ENCODE measurements around the gene NTRK2. TPM values are rescaled to one million over a fixed set of nuclear protein-coding genes. Genes with fewer than 3 reads are reported as not detected.

NTRK2 gene
- total RNA-seq, 4 donors from 2014 or later: 2.6 to 8.5 (median 6.0) TPM

- no peaks in the 10 kb centered on the region for H3K4me1 ChIP-seq
- WGBS, 2 donors (ENCODE audit: low coverage in 1 of 2): 80 to 83% methylated on average over 1 of the region's 1 CpG
- H3K9me3 ChIP-seq: no peaks in the 10 kb centered on the region
- no peaks in the 10 kb centered on the region for H3K36me3 ChIP-seq
- TF ChIP-seq POLR2AphosphoS5 (IDR thresholded peaks at IDR 0.05): no peak
- TF ChIP-seq, protein P1, sequence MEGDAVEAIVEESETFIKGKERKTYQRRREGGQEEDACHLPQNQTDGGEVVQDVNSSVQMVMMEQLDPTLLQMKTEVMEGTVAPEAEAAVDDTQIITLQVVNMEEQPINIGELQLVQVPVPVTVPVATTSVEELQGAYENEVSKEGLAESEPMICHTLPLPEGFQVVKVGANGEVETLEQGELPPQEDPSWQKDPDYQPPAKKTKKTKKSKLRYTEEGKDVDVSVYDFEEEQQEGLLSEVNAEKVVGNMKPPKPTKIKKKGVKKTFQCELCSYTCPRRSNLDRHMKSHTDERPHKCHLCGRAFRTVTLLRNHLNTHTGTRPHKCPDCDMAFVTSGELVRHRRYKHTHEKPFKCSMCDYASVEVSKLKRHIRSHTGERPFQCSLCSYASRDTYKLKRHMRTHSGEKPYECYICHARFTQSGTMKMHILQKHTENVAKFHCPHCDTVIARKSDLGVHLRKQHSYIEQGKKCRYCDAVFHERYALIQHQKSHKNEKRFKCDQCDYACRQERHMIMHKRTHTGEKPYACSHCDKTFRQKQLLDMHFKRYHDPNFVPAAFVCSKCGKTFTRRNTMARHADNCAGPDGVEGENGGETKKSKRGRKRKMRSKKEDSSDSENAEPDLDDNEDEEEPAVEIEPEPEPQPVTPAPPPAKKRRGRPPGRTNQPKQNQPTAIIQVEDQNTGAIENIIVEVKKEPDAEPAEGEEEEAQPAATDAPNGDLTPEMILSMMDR (IDR thresholded peaks at IDR 0.05): no peak
- no peak for TF ChIP-seq EP300 (IDR thresholded peaks at IDR 0.05)
- no peak for TF ChIP-seq POLR2A (IDR thresholded peaks at IDR 0.05)
- ATAC-seq: no peak
- peaks cover 3% of the 10 kb centered on the region for H3K27me3 ChIP-seq
- H3K4me3 ChIP-seq: no peak overlapping the region
- H3K27ac ChIP-seq: no peak overlapping the region
Measured at GRCh38 chr9:85009251-85009650, 339.7 kb downstream of the NTRK2 start.

- Histone ChIP-seq H3K27me3 (peaks cover 7% of the 10 kb centered on the region), H3K4me1 (no peaks in the 10 kb centered on the region), H3K4me3 (no peak overlapping the region), H3K9me3 (no peaks in the 10 kb centered on the region), H3K36me3 (no peaks in the 10 kb centered on the region), H3K27ac (no peak overlapping the region)
- ATAC-seq: no peak
- TF ChIP-seq, protein P1 (IDR thresholded peaks at IDR 0.05): no peak
- no peak for TF ChIP-seq EP300 (IDR thresholded peaks at IDR 0.05)
- no peak for TF ChIP-seq POLR2AphosphoS5 (IDR thresholded peaks at IDR 0.05)
- no peak for TF ChIP-seq POLR2A (IDR thresholded peaks at IDR 0.05)
- 80% methylated on average over 1 of the region's 1 CpG; no CpG with 5 or more reads in 1 of the 2 donors for WGBS, 2 donors (ENCODE audit: low coverage in 1 of 2)
Measured at GRCh38 chr9:85013703-85014102, 344.2 kb downstream of the NTRK2 start.

- no peaks in the 10 kb centered on the region for H3K4me1 ChIP-seq
- H3K9me3 ChIP-seq: no peaks in the 10 kb centered on the region
- H3K27me3 ChIP-seq: peaks cover 7% of the 10 kb centered on the region
- no peaks in the 10 kb centered on the region for H3K36me3 ChIP-seq
- no peak for ATAC-seq
- H3K27ac ChIP-seq: no peak overlapping the region
- 75 to 87% methylated on average over 7 of the region's 7 CpGs for WGBS, 2 donors (ENCODE audit: low coverage in 1 of 2)
- no peak overlapping the region for H3K4me3 ChIP-seq
- TF ChIP-seq EP300 (IDR thresholded peaks at IDR 0.05) (no peak), POLR2A (IDR thresholded peaks at IDR 0.05) (no peak), POLR2AphosphoS5 (IDR thresholded peaks at IDR 0.05) (no peak)
- TF ChIP-seq, protein P1 (IDR thresholded peaks at IDR 0.05): no peak
Measured at GRCh38 chr9:85014292-85014691, 344.8 kb downstream of the NTRK2 start.

DNA sequence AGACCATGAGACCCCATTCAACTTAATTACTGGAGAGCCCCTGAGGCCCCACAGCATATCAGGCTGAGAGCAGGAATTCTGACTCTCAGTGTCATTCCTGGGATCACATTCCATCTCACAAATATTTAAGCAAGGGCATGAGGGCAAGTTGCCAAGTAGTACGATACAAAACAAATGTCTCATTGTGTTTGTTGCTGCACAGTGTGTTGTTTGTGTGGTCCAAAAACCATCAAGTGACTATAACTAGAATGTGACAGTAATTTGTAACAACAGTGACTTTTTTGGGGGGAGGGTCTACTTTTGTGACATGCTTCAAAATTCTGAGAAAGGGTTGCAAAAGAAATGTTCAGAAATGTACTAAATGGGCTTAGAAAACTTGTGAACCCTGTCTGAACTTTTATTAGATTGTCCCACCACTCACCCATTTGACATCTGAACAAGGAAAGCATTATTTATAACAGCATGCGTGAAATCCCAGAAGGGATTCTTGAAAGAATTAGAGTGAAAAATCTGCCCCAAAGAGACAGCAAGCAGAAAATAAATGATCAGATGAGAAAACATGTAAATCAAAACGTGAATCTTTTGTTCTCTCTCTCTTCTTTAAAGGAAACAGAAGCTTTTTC is 347.0 kb downstream of the NTRK2 start:
- no peak for TF ChIP-seq POLR2A (IDR thresholded peaks at IDR 0.05)
- TF ChIP-seq POLR2AphosphoS5 (IDR thresholded peaks at IDR 0.05): no peak
- 22 to 34% methylated on average over 3 of the region's 3 CpGs for WGBS, 2 donors (ENCODE audit: low coverage in 1 of 2)
- ATAC-seq: no peak
- no peaks in the 10 kb centered on the region for H3K4me1 ChIP-seq
- H3K36me3 ChIP-seq: no peaks in the 10 kb centered on the region
- no peak overlapping the region for H3K27ac ChIP-seq
- no peaks in the 10 kb centered on the region for H3K9me3 ChIP-seq
- peaks cover 7% of the 10 kb centered on the region for H3K27me3 ChIP-seq
- H3K4me3 ChIP-seq: no peak overlapping the region

DNA sequence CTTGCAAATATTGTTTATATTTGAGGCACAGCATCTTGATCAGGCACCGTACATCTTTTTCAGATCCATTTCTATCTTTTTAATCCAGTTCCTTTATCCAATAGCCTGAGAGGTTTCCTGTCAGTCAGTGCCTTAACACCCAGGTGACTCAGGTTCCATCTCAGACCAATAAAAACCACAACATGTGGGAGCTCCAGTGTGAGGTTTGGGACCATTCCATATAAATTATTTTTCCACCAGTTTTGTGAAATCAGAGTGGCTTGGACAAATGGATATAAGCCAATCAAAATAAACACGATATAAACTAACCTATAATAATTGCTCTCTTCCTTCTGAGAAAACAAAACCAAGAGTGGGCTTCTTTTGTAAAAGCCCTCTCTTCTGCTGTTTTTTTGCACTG is 351.3 kb downstream of the NTRK2 start:
- Histone ChIP-seq H3K4me1 (no peaks in the 10 kb centered on the region), H3K4me3 (no peak overlapping the region), H3K27ac (no peak overlapping the region), H3K27me3 (no peaks in the 10 kb centered on the region), H3K9me3 (no peaks in the 10 kb centered on the region), H3K36me3 (no peaks in the 10 kb centered on the region)
- no peak for ATAC-seq
- WGBS, 2 donors (ENCODE audit: low coverage in 1 of 2): 71 to 85% methylated on average over 2 of the region's 2 CpGs
- TF ChIP-seq POLR2A (IDR thresholded peaks at IDR 0.05): no peak
- TF ChIP-seq, protein P1 (IDR thresholded peaks at IDR 0.05): no peak
- TF ChIP-seq POLR2AphosphoS5 (IDR thresholded peaks at IDR 0.05): no peak
- no peak for TF ChIP-seq EP300 (IDR thresholded peaks at IDR 0.05)

Measured in gastroesophageal sphincter (tissue), 4 donors.